GM19372 (cell line): ENCODE results near the gene SLC44A4.
A peak's percentile ranks its signal among the peaks of the same experiment; 100 is the strongest.
"Not testable (repeated sequence)": the region's sequence is repeated elsewhere in the genome, so short reads cannot be mapped to it uniquely, and the experiment has no call there.

ENCODE experiments used
- ATAC-seq: cut with Tn5 transposase; IDR thresholded peaks from one replicate; pipeline ENCODE4 v1.9.1; 2021; ENCODE audit warnings: mild to moderate bottlenecking, low read depth, moderate library complexity; ENCODE audit not compliant: unreplicated experiment

SLC44A4 gene

GRCh38 chr6:31831350-31832215 is 47.2 kb downstream of the SLC44A4 start:
- no peak for ATAC-seq

DNA sequence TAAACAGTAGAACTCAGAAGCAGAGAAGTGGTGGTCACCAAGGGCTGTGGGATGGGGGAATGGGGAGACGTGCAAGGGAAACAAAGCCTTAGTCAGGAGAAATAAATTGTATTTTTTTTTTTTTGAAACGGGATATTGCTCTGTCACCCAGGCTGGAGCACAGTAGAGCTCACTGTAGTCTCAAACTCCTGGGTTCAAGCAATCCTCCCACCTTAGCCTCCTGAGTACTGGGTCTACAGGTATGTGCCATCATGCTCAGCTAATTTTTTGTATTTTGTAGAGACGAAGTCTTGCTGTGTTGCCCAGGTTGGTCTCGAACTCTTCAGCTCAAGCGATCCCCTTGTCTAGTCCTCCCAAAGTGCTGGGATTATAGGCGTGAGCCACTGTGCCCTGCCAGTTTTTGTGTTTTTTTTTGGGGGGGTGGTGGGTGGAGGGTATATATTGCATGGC is 47.9 kb downstream of the SLC44A4 start:
- no peak for ATAC-seq

DNA sequence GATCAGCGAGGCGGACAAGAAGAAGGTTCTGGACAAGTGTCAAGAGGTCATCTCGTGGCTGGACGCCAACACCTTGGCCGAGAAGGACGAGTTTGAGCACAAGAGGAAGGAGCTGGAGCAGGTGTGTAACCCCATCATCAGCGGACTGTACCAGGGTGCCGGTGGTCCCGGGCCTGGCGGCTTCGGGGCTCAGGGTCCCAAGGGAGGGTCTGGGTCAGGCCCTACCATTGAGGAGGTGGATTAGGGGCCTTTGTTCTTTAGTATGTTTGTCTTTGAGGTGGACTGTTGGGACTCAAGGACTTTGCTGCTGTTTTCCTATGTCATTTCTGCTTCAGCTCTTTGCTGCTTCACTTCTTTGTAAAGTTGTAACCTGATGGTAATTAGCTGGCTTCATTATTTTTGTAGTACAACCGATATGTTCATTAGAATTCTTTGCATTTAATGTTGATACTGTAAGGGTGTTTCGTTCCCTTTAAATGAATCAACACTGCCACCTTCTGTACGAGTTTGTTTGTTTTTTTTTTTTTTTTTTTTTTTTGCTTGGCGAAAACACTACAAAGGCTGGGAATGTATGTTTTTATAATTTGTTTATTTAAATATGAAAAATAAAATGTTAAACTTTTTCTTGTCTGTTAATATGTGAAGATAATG is 49.0 kb downstream of the SLC44A4 start:
- ATAC-seq = no peak

DNA sequence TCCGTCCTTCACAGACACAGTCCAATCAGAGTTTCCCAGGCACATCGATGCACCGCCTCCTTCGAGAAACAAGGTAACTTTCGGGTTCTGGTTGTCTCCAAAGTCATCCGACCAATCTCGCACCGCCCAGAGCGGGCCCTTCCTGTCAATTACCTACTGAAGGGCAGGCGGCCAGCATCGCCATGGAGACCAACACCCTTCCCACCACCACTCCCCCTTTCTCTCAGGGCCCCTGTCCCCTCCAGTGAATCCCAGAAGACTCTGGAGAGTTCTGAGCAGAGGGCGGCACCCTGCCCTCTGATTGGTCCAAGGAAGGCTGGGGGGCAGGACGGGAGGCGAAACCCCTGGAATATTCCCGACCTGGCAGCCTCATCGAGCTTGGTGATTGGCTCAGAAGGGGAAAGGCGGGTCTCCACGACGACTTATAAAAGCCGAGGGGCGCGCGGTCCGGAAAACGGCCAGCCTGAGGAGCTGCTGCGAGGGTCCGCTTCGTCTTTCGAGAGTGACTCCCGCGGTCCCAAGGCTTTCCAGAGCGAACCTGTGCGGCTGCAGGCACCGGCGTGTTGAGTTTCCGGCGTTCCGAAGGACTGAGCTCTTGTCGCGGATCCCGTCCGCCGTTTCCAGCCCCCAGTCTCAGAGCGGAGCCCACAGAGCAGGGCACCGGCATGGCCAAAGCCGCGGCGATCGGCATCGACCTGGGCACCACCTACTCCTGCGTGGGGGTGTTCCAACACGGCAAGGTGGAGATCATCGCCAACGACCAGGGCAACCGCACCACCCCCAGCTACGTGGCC is 51.3 kb downstream of the SLC44A4 start, which contains the start of gene HSPA1B:
Gene HSPA1B, plus strand, starts transcription at position 453 of the 794 bp plus-strand sequence. Its CDS starts 213 bp downstream, at position 666.
- ATAC-seq = peak; percentile 63

DNA sequence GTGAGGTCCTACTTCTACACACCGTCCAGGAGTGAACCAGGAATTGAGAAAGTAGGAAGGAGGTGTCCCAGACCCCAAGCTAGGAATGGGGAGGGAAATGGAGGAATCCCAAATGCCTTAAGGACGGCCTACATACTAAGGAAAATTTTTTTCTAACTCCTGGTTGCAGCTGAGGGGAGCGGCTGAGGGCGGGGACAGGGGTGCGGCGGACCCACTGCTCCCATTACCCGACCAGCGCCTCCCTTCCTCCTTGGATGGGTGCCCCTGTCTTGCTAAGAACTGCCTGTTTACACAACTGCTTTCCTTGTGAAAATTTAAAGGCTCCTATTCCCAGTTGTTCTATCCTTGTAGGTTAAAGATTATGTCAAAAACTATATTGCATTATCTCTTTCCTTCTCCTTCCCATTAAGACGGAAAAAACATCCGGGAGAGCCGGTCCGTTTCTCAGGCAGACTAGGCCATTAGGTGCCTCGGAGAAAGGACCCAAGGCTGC is 52.0 kb downstream of the SLC44A4 start:
- ATAC-seq = no peak

DNA sequence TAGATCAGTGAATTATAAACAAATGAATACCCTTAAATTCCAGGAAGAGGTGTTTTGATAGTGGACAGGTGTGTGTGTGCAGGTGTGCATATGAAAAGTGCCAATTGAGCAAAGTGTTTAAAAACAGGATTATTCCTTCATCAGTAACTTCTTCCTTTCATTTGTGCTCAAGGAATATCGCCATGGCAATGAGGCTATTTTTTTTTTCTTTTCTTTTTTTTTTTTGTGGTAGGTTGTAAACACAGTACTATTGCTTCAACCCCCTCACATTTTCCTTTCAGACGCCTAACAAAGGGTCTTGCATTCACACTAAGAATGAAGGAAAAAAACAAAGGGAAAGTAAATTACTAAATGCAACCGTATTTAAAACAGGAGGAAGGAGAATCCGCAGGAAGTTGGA is 53.2 kb downstream of the SLC44A4 start:
- ATAC-seq = no peak

- ATAC-seq = not testable (repeated sequence)
Measured at GRCh38 chr6:31823592-31824196, 55.1 kb downstream of the SLC44A4 start.

GRCh38 chr6:31822036-31822821 is 56.6 kb downstream of the SLC44A4 start:
- ATAC-seq = no peak

DNA sequence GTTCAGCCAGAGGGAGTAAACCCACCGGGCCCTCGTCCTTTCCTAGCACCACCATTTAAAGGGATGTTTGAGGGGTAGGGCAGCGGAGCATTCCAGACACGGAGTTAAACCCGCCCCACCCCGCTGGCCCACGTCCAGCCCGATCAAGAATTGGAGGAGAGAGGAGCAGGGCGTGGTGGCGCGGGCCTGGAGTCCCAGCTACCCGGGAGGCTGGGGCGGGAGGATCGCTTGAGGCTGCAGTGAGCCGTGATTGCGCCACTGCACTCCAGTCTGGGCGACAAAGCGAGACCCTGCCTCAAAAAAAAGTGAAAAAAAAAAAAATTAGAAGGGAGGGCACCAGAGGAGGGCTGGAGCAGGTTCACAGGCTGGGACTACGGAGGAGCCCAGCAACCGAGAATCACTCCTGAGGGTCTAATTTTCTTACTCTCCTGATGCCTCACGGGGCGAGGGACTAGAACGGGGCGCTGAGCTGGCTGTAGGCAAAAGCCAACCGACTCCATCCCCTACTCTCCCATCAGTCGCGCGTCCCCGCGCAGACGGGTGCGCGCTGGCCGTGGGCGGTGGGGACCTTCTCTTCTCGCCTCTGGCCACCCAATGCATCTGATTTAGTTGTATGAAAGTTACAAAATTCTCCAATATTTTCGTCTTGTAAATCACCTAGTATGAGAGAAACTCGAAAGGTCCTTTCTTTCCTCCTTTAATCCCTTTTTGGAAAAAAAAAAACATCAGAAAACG is 57.3 kb downstream of the SLC44A4 start:
- ATAC-seq = no peak

GRCh38 chr6:31820399-31820798 is 58.4 kb downstream of the SLC44A4 start:
- ATAC-seq = not testable (repeated sequence)

- no peak for ATAC-seq
Measured at GRCh38 chr6:31819871-31820299, 58.9 kb downstream of the SLC44A4 start.

- not testable (repeated sequence) for ATAC-seq
Measured at GRCh38 chr6:31817929-31818511, 60.8 kb downstream of the SLC44A4 start.

DNA sequence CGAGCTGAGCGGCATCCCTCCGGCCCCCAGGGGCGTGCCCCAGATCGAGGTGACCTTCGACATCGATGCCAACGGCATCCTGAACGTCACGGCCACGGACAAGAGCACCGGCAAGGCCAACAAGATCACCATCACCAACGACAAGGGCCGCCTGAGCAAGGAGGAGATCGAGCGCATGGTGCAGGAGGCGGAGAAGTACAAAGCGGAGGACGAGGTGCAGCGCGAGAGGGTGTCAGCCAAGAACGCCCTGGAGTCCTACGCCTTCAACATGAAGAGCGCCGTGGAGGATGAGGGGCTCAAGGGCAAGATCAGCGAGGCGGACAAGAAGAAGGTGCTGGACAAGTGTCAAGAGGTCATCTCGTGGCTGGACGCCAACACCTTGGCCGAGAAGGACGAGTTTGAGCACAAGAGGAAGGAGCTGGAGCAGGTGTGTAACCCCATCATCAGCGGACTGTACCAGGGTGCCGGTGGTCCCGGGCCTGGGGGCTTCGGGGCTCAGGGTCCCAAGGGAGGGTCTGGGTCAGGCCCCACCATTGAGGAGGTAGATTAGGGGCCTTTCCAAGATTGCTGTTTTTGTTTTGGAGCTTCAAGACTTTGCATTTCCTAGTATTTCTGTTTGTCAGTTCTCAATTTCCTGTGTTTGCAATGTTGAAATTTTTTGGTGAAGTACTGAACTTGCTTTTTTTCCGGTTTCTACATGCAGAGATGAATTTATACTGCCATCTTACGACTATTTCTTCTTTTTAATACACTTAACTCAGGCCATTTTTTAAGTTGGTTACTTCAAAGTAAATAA is 61.5 kb downstream of the SLC44A4 start:
- not testable (repeated sequence) for ATAC-seq

DNA sequence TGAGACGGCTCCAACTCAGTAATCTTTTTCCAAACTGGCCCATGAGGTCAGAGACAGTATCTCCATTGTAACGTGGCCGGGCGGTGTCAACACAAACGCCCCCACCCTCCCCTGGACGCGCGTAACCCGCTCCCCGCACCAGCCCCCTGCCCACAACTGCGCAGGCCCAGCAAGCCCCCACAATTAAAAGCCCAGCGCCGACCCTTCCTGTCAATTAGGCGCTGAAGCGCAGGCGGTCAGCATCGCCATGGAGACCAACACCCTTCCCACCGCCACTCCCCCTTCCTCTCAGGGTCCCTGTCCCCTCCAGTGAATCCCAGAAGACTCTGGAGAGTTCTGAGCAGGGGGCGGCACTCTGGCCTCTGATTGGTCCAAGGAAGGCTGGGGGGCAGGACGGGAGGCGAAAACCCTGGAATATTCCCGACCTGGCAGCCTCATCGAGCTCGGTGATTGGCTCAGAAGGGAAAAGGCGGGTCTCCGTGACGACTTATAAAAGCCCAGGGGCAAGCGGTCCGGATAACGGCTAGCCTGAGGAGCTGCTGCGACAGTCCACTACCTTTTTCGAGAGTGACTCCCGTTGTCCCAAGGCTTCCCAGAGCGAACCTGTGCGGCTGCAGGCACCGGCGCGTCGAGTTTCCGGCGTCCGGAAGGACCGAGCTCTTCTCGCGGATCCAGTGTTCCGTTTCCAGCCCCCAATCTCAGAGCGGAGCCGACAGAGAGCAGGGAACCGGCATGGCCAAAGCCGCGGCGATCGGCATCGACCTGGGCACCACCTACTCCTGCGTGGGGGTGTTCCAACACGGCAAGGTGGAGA is 63.6 kb downstream of the SLC44A4 start, which contains the start of the genes HSPA1A and HSPA1L:
Gene HSPA1A, plus strand, starts transcription at position 519 of the 814 bp plus-strand sequence. Its CDS starts 214 bp downstream, at position 733.
Gene HSPA1L, minus strand, starts transcription at position 259 of the 814 bp plus-strand sequence. CDS start 3,311 bp downstream, outside the sequence.
- ATAC-seq = no peak

DNA sequence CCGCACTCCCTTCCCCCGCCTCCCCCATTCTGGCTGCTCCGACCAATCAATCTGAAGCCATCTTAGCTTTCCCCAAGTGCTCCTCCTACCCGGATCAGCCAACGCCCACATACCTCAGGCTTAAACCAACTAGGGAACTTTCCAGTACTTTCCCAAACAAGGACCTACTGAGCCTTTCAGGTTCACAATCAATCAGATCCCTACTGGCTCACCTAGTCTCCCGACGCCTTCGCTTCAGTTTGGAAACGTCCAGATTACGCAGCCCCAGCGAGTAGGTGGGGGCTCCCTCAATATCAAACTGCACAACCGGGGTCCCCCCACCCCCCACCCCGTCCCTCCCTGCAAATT is 64.1 kb downstream of the SLC44A4 start:
- no peak for ATAC-seq

- ATAC-seq = no peak
Measured at GRCh38 chr6:31813465-31813849, 65.3 kb downstream of the SLC44A4 start.
